Mucosa of stomach (tissue), 1 donor: ENCODE measurements around the gene PARP3.
"Not testable (repeated sequence)": the region's sequence is repeated elsewhere in the genome, so short reads cannot be mapped to it uniquely, and the experiment has no call there.

ENCODE experiments used
- H3K27me3 ChIP-seq: one replicate; pipeline ENCODE4 v1.7.0; 2013; ENCODE audit warnings: mild to moderate bottlenecking, low read length; ENCODE audit not compliant: control insufficient read depth, insufficient read depth
- H3K36me3 ChIP-seq: one replicate; pipeline ENCODE4 v1.7.0; 2013; ENCODE audit warnings: low read length; ENCODE audit not compliant: control insufficient read depth, insufficient read depth
- H3K4me1 ChIP-seq: one replicate; pipeline ENCODE4 v1.7.0; 2013; ENCODE audit warnings: mild to moderate bottlenecking, low read length; ENCODE audit not compliant: control insufficient read depth, insufficient read depth
- H3K4me3 ChIP-seq: one replicate; pipeline ENCODE4 v1.7.0; 2013; ENCODE audit warnings: low read length
- H3K9ac ChIP-seq: one replicate; pipeline ENCODE4 v1.7.0; 2013; ENCODE audit warnings: mild to moderate bottlenecking, low read length, moderate library complexity
- H3K9me3 ChIP-seq: one replicate; pipeline ENCODE4 v1.7.0; 2013; ENCODE audit warnings: mild to moderate bottlenecking, low read length, moderate library complexity; ENCODE audit not compliant: control insufficient read depth
- donor health status: Pancreatic carcinoma.

PARP3 gene

GRCh38 chr3:51941798-51942602, at the start of gene PARP3, which contains the start of gene RRP9:
TSS of gene PARP3 (plus strand) at chr3:51942363. CDS start at chr3:51943356, 993 bp downstream.
TSS of gene RRP9 (minus strand) at chr3:51941904. CDS start at chr3:51941867, 37 bp downstream.
- Histone ChIP-seq H3K9ac (peak within 1 kb of the TSS; percentile 94), H3K36me3 (peaks cover 4% of the 10 kb centered on the region), H3K9me3 (no peaks in the 10 kb centered on the region), H3K4me1 (peaks cover 28% of the 10 kb centered on the region), H3K4me3 (peak within 1 kb of the TSS; percentile 92), H3K27me3 (no peaks in the 10 kb centered on the region)

- Histone ChIP-seq H3K27me3 (peaks cover 3% of the 10 kb centered on the region), H3K4me3 (no peak overlapping the region), H3K9ac (no peak overlapping the region), H3K9me3 (no peaks in the 10 kb centered on the region), H3K36me3 (no peaks in the 10 kb centered on the region), H3K4me1 (no peaks in the 10 kb centered on the region)
These were observed 47.8 kb upstream of the PARP3 start for GRCh38 chr3:51894391-51894790.

GRCh38 chr3:51894939-51895338, 47.2 kb upstream of the PARP3 start:
- Histone ChIP-seq H3K4me3 (no peak overlapping the region), H3K27me3 (peaks cover 3% of the 10 kb centered on the region), H3K36me3 (no peaks in the 10 kb centered on the region), H3K9me3 (no peaks in the 10 kb centered on the region), H3K4me1 (no peaks in the 10 kb centered on the region), H3K9ac (no peak overlapping the region)

DNA sequence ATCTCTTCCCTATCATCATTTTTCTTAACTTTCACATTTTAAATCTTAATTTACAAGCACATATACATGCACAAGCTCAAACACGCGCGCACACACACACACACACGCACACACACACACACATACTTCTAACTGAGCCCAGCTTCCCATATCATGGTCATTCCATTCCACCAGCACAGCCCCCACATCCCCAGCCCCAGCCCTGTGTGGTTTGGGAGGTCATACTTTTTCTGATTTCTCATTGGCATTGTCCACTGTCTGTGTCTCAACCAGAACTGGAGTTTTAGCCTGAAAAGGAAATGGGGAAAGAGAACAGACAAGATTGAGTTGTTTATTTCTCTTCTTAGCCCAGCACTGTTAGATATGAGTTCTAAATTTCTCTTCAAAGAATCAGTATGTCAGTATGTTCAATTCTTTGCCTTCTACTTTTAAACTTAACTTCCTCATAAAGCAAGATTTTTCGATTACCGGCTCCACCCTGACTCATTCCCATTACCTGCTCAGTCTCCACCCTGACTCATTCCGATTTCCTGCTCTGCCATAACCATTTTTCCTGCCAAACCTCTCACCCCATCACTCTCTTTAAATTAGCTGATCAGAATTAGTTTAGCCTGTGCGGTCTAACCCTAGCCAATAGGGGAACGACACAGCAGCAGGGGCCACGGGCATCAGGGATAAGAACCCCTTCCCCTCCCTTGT, 45.4 kb upstream of the PARP3 start:
- Histone ChIP-seq H3K36me3 (no peaks in the 10 kb centered on the region), H3K27me3 (peaks cover 3% of the 10 kb centered on the region), H3K9ac (no peak overlapping the region), H3K4me3 (no peak overlapping the region), H3K9me3 (no peaks in the 10 kb centered on the region), H3K4me1 (peaks cover under 1% of the 10 kb centered on the region)

- Histone ChIP-seq H3K4me3 (no peak overlapping the region), H3K36me3 (no peaks in the 10 kb centered on the region), H3K9ac (no peak overlapping the region), H3K9me3 (no peaks in the 10 kb centered on the region), H3K27me3 (peaks cover 3% of the 10 kb centered on the region), H3K4me1 (peaks cover 5% of the 10 kb centered on the region)
These were observed 44.8 kb upstream of the PARP3 start for GRCh38 chr3:51897391-51897790.

DNA sequence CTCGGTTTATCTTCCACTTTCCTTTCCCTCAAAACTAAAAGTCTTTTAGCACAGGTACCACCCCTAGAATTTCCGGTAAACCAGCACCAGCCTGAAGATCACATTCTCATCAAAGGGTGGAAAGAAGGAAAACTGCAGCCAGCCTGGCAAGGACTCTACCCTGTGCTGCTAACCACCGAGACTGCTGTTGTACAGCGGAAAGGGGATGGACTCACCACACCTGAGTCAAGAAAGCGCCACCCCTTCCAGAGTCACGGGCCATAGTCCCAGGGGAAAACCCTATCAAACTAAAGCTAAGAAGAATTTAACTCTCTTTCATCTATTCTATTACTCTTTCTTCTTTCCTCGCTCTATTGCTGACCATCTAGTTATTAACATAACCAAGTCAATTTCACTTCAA, 42.1 kb upstream of the PARP3 start:
- not testable (repeated sequence) for H3K27me3 ChIP-seq, H3K9ac ChIP-seq, H3K4me3 ChIP-seq, H3K4me1 ChIP-seq, H3K9me3 ChIP-seq, H3K36me3 ChIP-seq

DNA sequence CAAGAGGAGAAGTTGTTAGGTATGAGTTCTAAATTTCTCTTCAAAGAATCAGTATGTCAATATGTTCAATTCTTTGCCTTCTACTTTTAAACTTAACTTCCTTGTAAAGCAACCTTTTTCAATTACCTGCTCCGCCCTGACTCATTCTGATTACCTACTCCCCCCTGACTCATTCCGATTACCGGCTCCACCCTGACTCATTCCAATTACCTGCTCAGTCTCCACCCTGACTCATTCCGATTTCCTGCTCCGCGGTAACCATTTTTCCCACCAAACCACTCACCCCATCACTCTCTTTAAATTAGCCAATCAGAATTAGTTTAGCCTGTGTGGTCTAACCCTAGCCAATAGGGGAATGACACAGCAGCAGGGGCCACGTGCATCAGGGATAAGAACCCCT, 39.8 kb upstream of the PARP3 start:
- not testable (repeated sequence) for H3K27me3 ChIP-seq, H3K9me3 ChIP-seq, H3K36me3 ChIP-seq, H3K4me3 ChIP-seq, H3K9ac ChIP-seq, H3K4me1 ChIP-seq

GRCh38 chr3:51904034-51904823, 37.9 kb upstream of the PARP3 start:
- Histone ChIP-seq H3K9me3 (no peaks in the 10 kb centered on the region), H3K4me3 (no peak overlapping the region), H3K9ac (no peak overlapping the region), H3K36me3 (no peaks in the 10 kb centered on the region), H3K27me3 (no peaks in the 10 kb centered on the region), H3K4me1 (peaks cover 5% of the 10 kb centered on the region)

GRCh38 chr3:51908026-51908425, 34.1 kb upstream of the PARP3 start:
- no peaks in the 10 kb centered on the region for H3K27me3 ChIP-seq
- H3K9ac ChIP-seq = no peak overlapping the region
- H3K4me1 ChIP-seq = no peaks in the 10 kb centered on the region
- H3K4me3 ChIP-seq = no peak overlapping the region
- H3K36me3 ChIP-seq = no peaks in the 10 kb centered on the region
- no peaks in the 10 kb centered on the region for H3K9me3 ChIP-seq

DNA sequence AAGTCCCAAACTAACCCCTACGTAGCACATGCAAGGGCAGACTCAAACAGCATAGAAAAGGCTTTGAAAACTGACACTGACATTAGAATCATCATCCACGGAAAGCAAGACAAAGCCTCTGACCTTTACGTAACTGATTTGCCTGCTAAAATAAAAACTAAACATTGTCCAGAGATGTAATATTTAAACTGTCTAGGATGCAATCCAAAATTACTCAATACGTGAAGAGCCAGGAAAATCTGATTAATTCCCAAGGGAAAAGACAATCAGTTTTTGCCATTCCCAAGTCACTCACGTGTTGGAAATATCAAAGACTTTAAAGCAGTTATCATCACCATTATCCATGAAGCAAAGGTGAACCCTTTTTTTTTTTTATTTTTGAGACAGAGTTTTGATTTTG, 25.7 kb upstream of the PARP3 start:
- Histone ChIP-seq H3K27me3 (no peaks in the 10 kb centered on the region), H3K4me1 (no peaks in the 10 kb centered on the region), H3K4me3 (no peak overlapping the region), H3K9me3 (no peaks in the 10 kb centered on the region), H3K9ac (no peak overlapping the region), H3K36me3 (no peaks in the 10 kb centered on the region)

DNA sequence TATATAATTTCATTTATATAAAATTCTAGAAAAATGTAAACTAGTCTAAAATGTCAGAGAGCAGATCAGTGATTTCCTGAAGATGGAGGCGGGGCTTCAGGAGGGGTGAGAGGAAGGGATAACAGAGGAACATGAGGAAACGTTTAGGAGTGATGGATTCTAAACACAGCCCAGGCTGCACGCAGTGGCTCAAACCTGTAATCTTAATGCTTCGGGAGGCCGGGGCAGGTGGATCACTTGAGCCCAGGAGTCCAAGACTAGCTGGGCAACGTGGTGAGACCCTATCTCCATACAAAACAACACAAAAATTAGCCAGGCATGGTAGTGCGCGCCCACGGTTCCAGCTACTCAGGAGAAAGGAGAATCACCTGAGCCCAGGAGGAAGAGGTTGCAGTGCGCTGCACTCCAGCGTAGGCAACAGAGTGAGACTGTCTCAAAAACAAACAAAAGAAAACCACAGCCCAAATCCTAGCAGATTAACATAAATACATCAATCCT, 21.0 kb upstream of the PARP3 start:
- Histone ChIP-seq H3K36me3 (no peaks in the 10 kb centered on the region), H3K4me3 (no peak overlapping the region), H3K9me3 (no peaks in the 10 kb centered on the region), H3K27me3 (no peaks in the 10 kb centered on the region), H3K4me1 (no peaks in the 10 kb centered on the region), H3K9ac (no peak overlapping the region)
